GM12872 (cell line): ENCODE measurements around the gene ZC3H4.

ENCODE experiments used
- CTCF ChIP-seq: IDR thresholded peaks from 3 replicates; pipeline ENCODE4 v1.5.1; 2011; ENCODE audit warnings: low read depth, mild to moderate bottlenecking, low read length, moderate library complexity; ENCODE audit not compliant: insufficient read depth

Gene ZC3H4

DNA sequence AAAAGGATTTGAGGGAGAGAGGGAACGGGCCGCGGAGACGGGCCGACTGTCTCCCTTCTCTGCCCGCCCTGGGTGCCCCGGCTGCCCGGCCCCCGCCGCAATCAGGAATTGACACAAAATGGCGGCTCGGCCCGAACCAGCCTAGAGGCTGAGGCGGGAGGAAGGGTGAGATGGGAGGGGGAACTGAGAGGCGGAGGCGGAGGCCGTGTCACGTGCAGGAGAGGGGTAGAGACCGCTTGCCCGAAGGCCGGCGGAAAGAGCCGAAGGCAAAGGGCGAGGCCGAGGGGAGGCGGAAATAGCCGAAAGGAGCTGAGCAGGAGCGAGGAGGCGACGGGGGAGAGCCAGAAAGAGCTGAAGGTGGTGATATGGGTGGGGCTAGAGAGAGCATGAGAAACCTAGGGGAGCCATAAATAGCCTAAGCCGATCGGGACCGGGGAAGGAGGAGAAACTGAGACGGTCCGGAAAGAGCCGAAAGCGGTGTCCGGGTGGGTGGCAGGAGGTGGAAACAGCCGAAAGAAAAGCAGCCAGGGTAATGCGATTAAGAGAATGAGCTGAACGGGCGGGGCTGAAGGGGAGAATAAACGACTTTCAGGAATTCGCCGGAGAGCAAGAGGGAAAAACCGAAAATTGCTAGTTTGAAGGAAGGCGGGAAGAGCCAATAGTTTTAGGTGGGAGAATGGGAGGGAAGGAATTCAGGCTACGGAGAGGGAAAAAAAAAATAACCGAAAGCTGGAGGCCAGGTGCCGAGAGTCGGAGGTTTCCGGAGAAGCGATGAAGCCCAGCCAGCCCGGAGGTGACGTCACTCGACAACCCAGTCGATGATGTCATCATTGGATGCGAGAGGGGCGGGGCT is at the start of gene ZC3H4:
ZC3H4 (minus strand) TSS at position 780 of the 853 bp plus-strand sequence. CDS start 1,192 bp downstream, outside the sequence.
- no peak for TF ChIP-seq CTCF

DNA sequence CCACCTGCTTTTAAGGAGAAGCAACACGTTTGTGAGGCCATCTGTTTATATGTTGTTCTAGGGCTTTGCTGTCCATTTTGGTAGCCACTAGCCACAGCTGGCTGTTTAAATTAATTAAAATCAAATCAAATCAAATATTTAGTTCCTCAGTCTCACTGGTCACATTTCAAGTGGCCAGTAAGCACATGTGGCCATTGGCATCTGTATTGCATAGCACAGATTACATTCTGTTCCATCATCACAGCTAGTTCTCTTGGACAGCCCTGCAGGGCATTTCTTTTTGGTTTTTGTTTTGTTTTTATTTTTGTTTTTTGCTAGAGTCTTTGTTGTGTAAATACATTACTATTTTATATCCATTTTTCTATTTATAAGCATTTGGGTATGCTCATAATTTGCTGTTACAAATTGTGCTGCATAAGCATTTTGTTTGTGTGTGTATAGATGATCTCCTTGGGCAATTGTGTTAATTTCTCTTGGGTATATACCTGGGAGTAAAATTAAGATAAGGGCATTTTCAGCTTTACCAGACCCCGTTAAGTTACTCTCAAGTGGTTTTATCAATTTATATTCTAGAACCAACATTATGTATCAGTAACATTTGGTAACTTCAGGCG is 48.4 kb upstream of the ZC3H4 start:
- no peak for TF ChIP-seq CTCF

DNA sequence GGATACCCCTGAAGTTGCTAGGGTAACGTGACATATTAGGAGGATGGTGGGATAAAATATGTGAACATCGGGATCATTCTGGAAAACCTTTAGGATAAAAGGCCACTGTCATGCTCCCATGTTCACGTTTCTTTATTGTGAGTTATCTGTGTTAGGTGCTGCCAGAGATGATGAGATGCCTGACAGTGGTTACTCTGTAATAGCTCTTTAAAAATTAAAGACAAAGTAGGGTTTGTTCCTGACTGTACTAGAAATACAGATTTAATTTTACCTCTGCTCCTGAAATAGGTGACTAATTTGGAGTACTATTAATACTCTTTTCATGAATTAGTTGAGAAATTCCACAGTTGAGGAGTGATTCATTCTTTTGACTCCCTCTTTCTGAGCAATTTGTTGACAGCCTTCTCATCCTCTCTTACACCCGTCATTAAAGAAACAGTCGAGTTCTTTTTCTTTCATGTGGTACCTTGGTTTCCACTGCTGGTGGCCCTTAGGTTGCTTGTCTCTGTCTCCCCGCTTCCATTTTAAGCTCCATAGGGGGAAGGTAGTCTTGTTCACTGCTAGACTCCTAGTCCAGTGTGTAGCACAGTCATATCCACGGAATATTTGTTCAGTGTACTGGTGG is 45.4 kb upstream of the ZC3H4 start:
- no peak for TF ChIP-seq CTCF

GRCh38 chr19:47158367-47158791 is 44.8 kb upstream of the ZC3H4 start:
- TF ChIP-seq CTCF, result no peak

DNA sequence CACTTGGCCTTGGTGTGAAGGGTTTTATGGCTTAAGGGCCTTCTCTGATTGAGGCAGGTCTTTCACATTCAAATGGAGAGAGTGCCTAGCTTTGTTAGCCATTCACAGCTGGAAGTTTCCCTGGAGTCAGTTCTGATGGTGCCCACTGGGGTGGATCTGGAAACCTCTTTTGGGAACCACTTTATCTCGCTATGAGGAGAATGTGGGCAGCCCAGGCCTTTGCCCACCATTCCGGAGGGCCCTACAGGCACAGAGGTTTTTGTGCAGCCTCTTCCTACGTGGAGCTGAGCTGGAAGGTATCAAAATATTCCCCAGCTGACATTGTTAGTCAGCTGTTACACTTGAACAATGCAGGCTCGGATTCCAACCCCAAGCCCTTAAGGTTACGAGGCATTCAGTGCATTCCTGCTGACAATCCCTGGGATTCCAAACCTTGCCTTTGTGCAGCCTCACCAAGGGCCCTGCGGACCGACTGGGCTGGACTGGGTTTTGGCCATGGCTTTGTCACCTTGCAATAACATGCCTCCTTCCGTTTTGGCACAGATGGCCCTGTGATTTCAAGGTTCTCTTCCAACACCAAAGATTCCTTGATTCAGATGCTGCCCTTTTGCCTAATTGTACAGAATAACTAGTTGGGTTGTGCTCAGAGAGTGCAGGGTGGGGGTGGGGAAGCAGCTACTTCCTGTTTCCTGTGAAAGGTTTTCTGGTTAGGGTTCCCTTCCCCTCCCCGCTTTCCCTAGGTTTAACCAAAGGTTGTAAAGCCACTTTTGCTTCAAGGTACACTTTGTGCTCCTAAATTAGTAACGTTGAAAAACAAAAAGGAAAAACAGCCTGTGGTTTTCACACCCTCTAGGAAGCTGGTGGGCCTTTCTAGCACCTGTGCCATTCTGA is 44.1 kb upstream of the ZC3H4 start:
- no peak for TF ChIP-seq CTCF

DNA sequence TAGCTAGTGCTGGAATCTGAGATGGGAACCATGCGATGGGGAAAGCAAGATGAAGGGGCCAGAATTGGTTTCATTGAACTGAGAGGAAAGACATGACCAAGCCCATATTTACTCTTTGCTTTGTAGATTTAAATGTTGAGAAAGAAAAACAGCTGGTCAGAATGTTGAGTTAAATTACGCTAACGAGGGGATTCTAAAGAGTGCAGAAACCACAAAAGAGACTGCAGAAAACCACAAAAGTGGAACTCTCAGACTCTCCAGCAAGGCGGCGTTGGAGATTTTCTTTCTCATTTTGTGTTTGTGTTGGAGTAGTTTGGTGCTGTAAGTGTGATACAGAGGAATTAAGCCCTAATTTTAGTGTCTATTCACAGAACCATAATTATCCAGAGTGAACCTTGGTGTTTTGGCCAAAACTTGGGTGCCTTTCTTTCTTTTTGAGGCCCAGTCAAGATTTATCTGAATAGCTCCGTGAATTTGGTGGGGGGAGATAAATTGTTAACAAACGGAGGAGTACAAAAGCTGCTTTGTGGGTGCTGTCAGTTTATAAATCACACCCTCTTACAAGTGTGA is 43.4 kb upstream of the ZC3H4 start:
- no peak for TF ChIP-seq CTCF
